Liver (tissue), 9 donors: ENCODE results near the gene RNF182. TPM values are rescaled to one million over a fixed set of nuclear protein-coding genes. Genes with fewer than 3 reads are reported as not detected.

Experiments
- DNase-seq: peaks from one replicate; pipeline ENCODE4 v3.0.0-alpha.2; 2017; ENCODE audit warnings: low spot score
- H3K27ac ChIP-seq, 2 donors: one replicate each; pipeline ENCODE4 v1.7.0; 2013; ENCODE audit warnings: inconsistent platforms in 2 of 2, low read length in 2 of 2, control low read depth in 1 of 2, low read depth in 1 of 2, mild to moderate bottlenecking in 1 of 2
- H3K27me3 ChIP-seq, 4 donors: one replicate each; pipeline versions ENCODE4 v1.6.1 to v1.7.0; 2013; ENCODE audit warnings: low read length in 3 of 4, inconsistent platforms in 1 of 4, mild to moderate bottlenecking in 1 of 4, moderate library complexity in 1 of 4; ENCODE audit not compliant: control insufficient read depth in 4 of 4, insufficient read depth in 4 of 4
- H3K36me3 ChIP-seq, 4 donors: one replicate each; pipeline versions ENCODE4 v1.6.1 to v1.7.0; 2013; ENCODE audit warnings: low read length in 3 of 4, mild to moderate bottlenecking in 3 of 4, low read depth in 1 of 4, moderate library complexity in 1 of 4; ENCODE audit not compliant: control insufficient read depth in 4 of 4, insufficient read depth in 3 of 4
- H3K4me1 ChIP-seq, 4 donors: one replicate each; pipeline versions ENCODE4 v1.6.1 to v1.7.0; 2013; ENCODE audit warnings: low read length in 3 of 4, mild to moderate bottlenecking in 3 of 4, moderate library complexity in 1 of 4; ENCODE audit not compliant: control insufficient read depth in 4 of 4, insufficient read depth in 4 of 4
- H3K4me3 ChIP-seq, 3 donors: one replicate each; pipeline versions ENCODE4 v1.6.1 to v1.7.0; 2013; ENCODE audit warnings: low read length in 3 of 3, control low read depth in 1 of 3, low read depth in 1 of 3, mild to moderate bottlenecking in 1 of 3
- H3K9ac ChIP-seq, 2 donors: one replicate each; pipeline ENCODE4 v1.7.0; 2013; ENCODE audit warnings: low read length in 2 of 2, mild to moderate bottlenecking in 2 of 2, moderate library complexity in 2 of 2, control low read depth in 1 of 2, low read depth in 1 of 2
- H3K9me3 ChIP-seq, 4 donors: one replicate each; pipeline versions ENCODE4 v1.6.1 to v1.7.0; 2013; ENCODE audit warnings: low read length in 3 of 4; ENCODE audit not compliant: control insufficient read depth in 4 of 4
- EGR1 ChIP-seq, 2 donors: IDR thresholded peaks; 2 replicates each; pipeline ENCODE4 v1.6.1; 2016 to 2018; ENCODE audit warnings: antibody characterized with exemption in 2 of 2, low read depth in 2 of 2
- FOXA1 ChIP-seq: IDR thresholded peaks from 2 replicates; pipeline ENCODE4 v1.6.1; 2016; ENCODE audit warnings: antibody characterized with exemption
- FOXA2 ChIP-seq: IDR thresholded peaks from 2 replicates; pipeline ENCODE4 v1.6.1; 2016; ENCODE audit warnings: antibody characterized with exemption
- GABPA ChIP-seq, 2 donors: IDR thresholded peaks in 1 of 2; conservative IDR thresholded peaks in 1 of 2; 2 replicates each; pipeline ENCODE4 v1.6.1; 2016; ENCODE audit warnings: antibody characterized with exemption in 2 of 2, mild to moderate bottlenecking in 1 of 2, moderate library complexity in 1 of 2
- HNF4G ChIP-seq: IDR thresholded peaks from 2 replicates; pipeline ENCODE4 v1.6.1; 2016; ENCODE audit warnings: antibody characterized with exemption
- NR2F2 ChIP-seq: IDR thresholded peaks from 2 replicates; pipeline ENCODE4 v1.6.1; 2016; ENCODE audit warnings: antibody characterized with exemption
- RXRA ChIP-seq, 2 donors: IDR thresholded peaks; 2 replicates each; pipeline ENCODE4 v1.6.1; 2017 to 2018; ENCODE audit warnings: antibody characterized with exemption in 2 of 2, mild to moderate bottlenecking in 1 of 2
- SP1 ChIP-seq: IDR thresholded peaks from 2 replicates; pipeline ENCODE4 v1.6.1; 2018; ENCODE audit warnings: antibody characterized with exemption, mild to moderate bottlenecking
- YY1 ChIP-seq: IDR thresholded peaks from 2 replicates; pipeline ENCODE4 v1.6.1; 2016; ENCODE audit warnings: antibody characterized with exemption, mild to moderate bottlenecking
- ZBTB33 ChIP-seq: IDR thresholded peaks from 2 replicates; pipeline ENCODE4 v1.6.1; 2016; ENCODE audit warnings: antibody characterized with exemption
- WGBS: extraction: QIAGEN DNeasy Blood & Tissue Kit; methylation state at CpG from one replicate; pipeline ENCODE4 v1.1.7; 2013; 5-methylcytosine and 5-hydroxymethylcytosine counted together
- polyA plus RNA-seq, 2 donors: library from polyadenylated mRNA; stranded (reverse) in 1 of 2; unstranded in 1 of 2; fragments of 200-250 nt in 1 of 2; fragments of >200 nt in 1 of 2; fragmentation: Nextera tagmentation in 1 of 2; extraction: Ambion mirVana in 1 of 2; gene quantifications; one replicate each; pipeline versions ENCODE4 v1.2.1 to v1.2.3, GENCODE V29; 2013 to 2015
- total RNA-seq, 2 donors: library from RNA; depleted of rRNA; stranded (reverse); fragments of >200 nt; gene quantifications; one replicate each; pipeline ENCODE4 v1.2.3, GENCODE V29; 2014
- TF ChIP-seq, protein P1 (sequence below): fragments of 150-350 bp; IDR thresholded peaks from 2 replicates; pipeline ENCODE4 v1.5.1; 2017; ENCODE audit warnings: improper control_type of control experiment, low read depth, low read length; ENCODE audit not compliant: missing input control
- TF ChIP-seq, protein P2 (sequence below): IDR thresholded peaks from 2 replicates; pipeline ENCODE4 v1.6.1; 2016; ENCODE audit warnings: antibody characterized with exemption
- donor health status: healthy.
- donor health status: healthy.
- donor health status: healthy.
- donor health status: healthy.
- donor health status: healthy.

The RNF182 gene
- total and polyA plus RNA-seq, 4 donors, result 1.4 TPM; not detected in 3

- DNase-seq, result no peak
- 42% methylated on average over 2 of the region's 2 CpGs for WGBS
- Histone ChIP-seq H3K4me3 (no peak overlapping the region), H3K27me3 (peaks cover 0 to 12% (median 4%) of the 10 kb centered on the region in 4 donors), H3K27ac (no peak overlapping the region), H3K9ac (no peak overlapping the region), H3K9me3 (no peaks in the 10 kb centered on the region), H3K4me1 (no peaks in the 10 kb centered on the region), H3K36me3 (no peaks in the 10 kb centered on the region)
- TF ChIP-seq, protein P1, sequence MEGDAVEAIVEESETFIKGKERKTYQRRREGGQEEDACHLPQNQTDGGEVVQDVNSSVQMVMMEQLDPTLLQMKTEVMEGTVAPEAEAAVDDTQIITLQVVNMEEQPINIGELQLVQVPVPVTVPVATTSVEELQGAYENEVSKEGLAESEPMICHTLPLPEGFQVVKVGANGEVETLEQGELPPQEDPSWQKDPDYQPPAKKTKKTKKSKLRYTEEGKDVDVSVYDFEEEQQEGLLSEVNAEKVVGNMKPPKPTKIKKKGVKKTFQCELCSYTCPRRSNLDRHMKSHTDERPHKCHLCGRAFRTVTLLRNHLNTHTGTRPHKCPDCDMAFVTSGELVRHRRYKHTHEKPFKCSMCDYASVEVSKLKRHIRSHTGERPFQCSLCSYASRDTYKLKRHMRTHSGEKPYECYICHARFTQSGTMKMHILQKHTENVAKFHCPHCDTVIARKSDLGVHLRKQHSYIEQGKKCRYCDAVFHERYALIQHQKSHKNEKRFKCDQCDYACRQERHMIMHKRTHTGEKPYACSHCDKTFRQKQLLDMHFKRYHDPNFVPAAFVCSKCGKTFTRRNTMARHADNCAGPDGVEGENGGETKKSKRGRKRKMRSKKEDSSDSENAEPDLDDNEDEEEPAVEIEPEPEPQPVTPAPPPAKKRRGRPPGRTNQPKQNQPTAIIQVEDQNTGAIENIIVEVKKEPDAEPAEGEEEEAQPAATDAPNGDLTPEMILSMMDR, result no peak
- no peak for TF ChIP-seq NR2F2
- no peak for TF ChIP-seq SP1
- TF ChIP-seq RXRA (IDR thresholded peaks at IDR 0.05), result no peak
- no peak for TF ChIP-seq GABPA (IDR thresholded peaks at IDR 0.05 in 1 of 2, conservative IDR thresholded peaks at IDR 0.05 in 1 of 2)
- TF ChIP-seq FOXA2, result no peak
Measured at GRCh38 chr6:13914351-13914750, 10.4 kb upstream of the RNF182 start.

GRCh38 chr6:13915561-13916229 is 9.1 kb upstream of the RNF182 start:
- TF ChIP-seq HNF4G (no peak), YY1 (no peak)
- Histone ChIP-seq H3K36me3 (no peaks in the 10 kb centered on the region), H3K4me1 (no peaks in the 10 kb centered on the region), H3K27me3 (peaks cover 0 to 12% (median 4%) of the 10 kb centered on the region in 4 donors), H3K9ac (no peak overlapping the region), H3K9me3 (no peaks in the 10 kb centered on the region), H3K27ac (no peak overlapping the region), H3K4me3 (no peak overlapping the region)
- WGBS, result 77% methylated on average over 3 of the region's 3 CpGs
- no peak for DNase-seq

DNA sequence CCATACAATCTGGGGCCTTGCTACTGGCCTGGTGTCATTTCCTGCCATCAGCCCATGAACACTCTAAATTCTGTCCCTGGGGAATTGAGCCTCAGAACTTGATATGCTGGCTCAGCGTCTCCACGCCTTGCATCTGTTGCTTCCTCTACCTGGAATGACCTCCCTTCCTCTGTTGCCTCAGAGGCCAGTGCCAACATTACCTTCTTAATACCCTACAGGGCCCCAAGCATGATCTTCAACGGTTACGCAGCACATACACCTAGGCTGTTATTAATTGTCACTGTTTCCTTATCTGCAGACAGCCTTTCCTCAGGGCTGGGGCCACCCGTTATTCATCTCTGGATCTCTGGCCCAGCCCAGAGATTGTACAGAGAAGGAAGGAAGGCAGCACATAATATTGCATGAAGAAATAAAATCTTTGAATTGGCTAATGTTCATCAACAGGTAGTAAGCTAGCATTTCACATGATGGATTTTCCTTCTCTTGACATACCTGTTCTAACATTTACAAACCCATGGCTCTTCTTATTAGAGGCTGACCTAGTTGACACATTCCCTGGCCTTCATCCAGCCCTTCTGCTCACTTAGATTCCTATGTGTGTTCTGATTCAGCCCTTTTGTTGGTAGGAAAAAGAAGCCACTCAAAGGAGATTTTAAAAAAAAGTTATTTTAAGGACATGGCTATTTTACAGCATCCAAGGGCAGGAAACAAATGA is 8.4 kb upstream of the RNF182 start:
- no peak for DNase-seq

More for the DNA sequence above, 8.4 kb upstream of the RNF182 start:
- no peak for TF ChIP-seq FOXA1
- no peak for TF ChIP-seq NR2F2
- no peak for TF ChIP-seq EGR1 (IDR thresholded peaks at IDR 0.05; ENCODE audit: low read depth in 2 of 2)
- TF ChIP-seq, protein P2, sequence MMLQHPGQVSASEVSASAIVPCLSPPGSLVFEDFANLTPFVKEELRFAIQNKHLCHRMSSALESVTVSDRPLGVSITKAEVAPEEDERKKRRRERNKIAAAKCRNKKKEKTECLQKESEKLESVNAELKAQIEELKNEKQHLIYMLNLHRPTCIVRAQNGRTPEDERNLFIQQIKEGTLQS, result no peak
- no peak for TF ChIP-seq ZBTB33
- TF ChIP-seq FOXA2, result no peak
- no peaks in the 10 kb centered on the region for H3K9me3 ChIP-seq
- peaks cover 0 to 12% (median 4%) of the 10 kb centered on the region in 4 donors for H3K27me3 ChIP-seq
- 88% methylated on average over 5 of the region's 5 CpGs for WGBS
- H3K4me1 ChIP-seq, result no peaks in the 10 kb centered on the region
- H3K9ac ChIP-seq, result no peak overlapping the region
- no peak overlapping the region for H3K4me3 ChIP-seq
- H3K36me3 ChIP-seq, result no peaks in the 10 kb centered on the region
- H3K27ac ChIP-seq, result no peak overlapping the region
